Skin epidermis (tissue), 12 donors: Measurements from ENCODE around the gene NKG7.
A peak's percentile ranks its signal among the peaks of the same experiment; 100 is the strongest.
"Not testable (repeated sequence)": the region's sequence is repeated elsewhere in the genome, so short reads cannot be mapped to it uniquely, and the experiment has no call there.

Source experiments
- H3K27ac ChIP-seq, 21 experiments: fragments of 200-600 bp; sonication (generic) in 11 of 21; one replicate each; pipeline ENCODE4 v1.5.0; 2020; ENCODE audit warnings: mild to moderate bottlenecking in 3 of 21, inconsistent platforms in 2 of 21, moderate library complexity in 2 of 21
- H3K4me3 ChIP-seq, 7 experiments: fragments of 200-600 bp; sonication (generic) in 2 of 7; one replicate each; pipeline ENCODE4 v1.5.0; 2020; ENCODE audit warnings: inconsistent platforms in 2 of 7, mild to moderate bottlenecking in 2 of 7, moderate library complexity in 1 of 7

Gene NKG7

GRCh38 chr19:51372649-51373504 lies at the start of gene NKG7:
Gene NKG7 (minus strand): TSS chr19:51372654. CDS start chr19:51372535, 119 bp downstream.
- Histone ChIP-seq H3K4me3 (peak within 1 kb of the TSS in 5 of 7 experiments; percentile 1 to 15 (median 5)), H3K27ac (peak within 1 kb of the TSS in 15 of 21 experiments; percentile 2 to 90 (median 72))

GRCh38 chr19:51422053-51422448 lies 49.6 kb upstream of the NKG7 start:
- Histone ChIP-seq H3K27ac (no peak overlapping the region), H3K4me3 (no peak overlapping the region)

- H3K27ac ChIP-seq = no peak overlapping the region
- no peak overlapping the region for H3K4me3 ChIP-seq
Observed at GRCh38 chr19:51421229-51422052, 49.0 kb upstream of the NKG7 start.

- not testable (repeated sequence) for H3K27ac ChIP-seq, H3K4me3 ChIP-seq
Observed at GRCh38 chr19:51420511-51420910, 48.1 kb upstream of the NKG7 start.

- Histone ChIP-seq H3K4me3 (no peak overlapping the region), H3K27ac (no peak overlapping the region)
Observed at GRCh38 chr19:51418707-51419106, 46.3 kb upstream of the NKG7 start.

- Histone ChIP-seq H3K27ac (peak overlapping the region in 10 of 21 experiments; percentile 39 to 76 (median 62)), H3K4me3 (no peak overlapping the region)
Observed at GRCh38 chr19:51417810-51418157, 45.3 kb upstream of the NKG7 start.

- Histone ChIP-seq H3K4me3 (no peak within 1 kb of the TSS), H3K27ac (peak within 1 kb of the TSS in 11 of 21 experiments; percentile 23 to 76 (median 60))
Observed at GRCh38 chr19:51417107-51417809, 44.8 kb upstream of the NKG7 start, which contains the start of gene SIGLEC10. Gene SIGLEC10 (minus strand): TSS chr19:51417642. CDS start chr19:51417581, 61 bp downstream.

GRCh38 chr19:51416422-51416821 lies 44.0 kb upstream of the NKG7 start:
- H3K4me3 ChIP-seq = not testable (repeated sequence)
- peak overlapping the region in 4 of 21 experiments; percentile 39 to 76 (median 68) for H3K27ac ChIP-seq

- no peak overlapping the region for H3K27ac ChIP-seq
- no peak overlapping the region for H3K4me3 ChIP-seq
Observed at GRCh38 chr19:51415187-51415586, 42.7 kb upstream of the NKG7 start.

GRCh38 chr19:51410950-51411748 lies 38.7 kb upstream of the NKG7 start:
- Histone ChIP-seq H3K27ac (no peak overlapping the region), H3K4me3 (no peak overlapping the region)

- Histone ChIP-seq H3K4me3 (no peak overlapping the region), H3K27ac (peak overlapping the region in 1 of 21 experiments; percentile 34)
Observed at GRCh38 chr19:51407511-51408131, 35.2 kb upstream of the NKG7 start.

GRCh38 chr19:51402117-51402516 lies 29.7 kb upstream of the NKG7 start:
- Histone ChIP-seq H3K27ac (no peak overlapping the region), H3K4me3 (no peak overlapping the region)

- H3K4me3 ChIP-seq = not testable (repeated sequence)
- peak overlapping the region in 1 of 21 experiments; percentile 19 for H3K27ac ChIP-seq
Observed at GRCh38 chr19:51399936-51400335, 27.5 kb upstream of the NKG7 start.

- Histone ChIP-seq H3K4me3 (no peak overlapping the region), H3K27ac (peak overlapping the region in 1 of 21 experiments; percentile 19)
Observed at GRCh38 chr19:51399231-51399630, 26.8 kb upstream of the NKG7 start.

GRCh38 chr19:51398096-51398704 lies 25.7 kb upstream of the NKG7 start:
- H3K27ac ChIP-seq = peak overlapping the region in 3 of 21 experiments; percentile 19 to 34 (median 22)
- H3K4me3 ChIP-seq = no peak overlapping the region

GRCh38 chr19:51397453-51397852 lies 25.0 kb upstream of the NKG7 start:
- peak overlapping the region in 1 of 21 experiments; percentile 19 for H3K27ac ChIP-seq
- H3K4me3 ChIP-seq = not testable (repeated sequence)

- Histone ChIP-seq H3K4me3 (no peak overlapping the region), H3K27ac (no peak overlapping the region)
Observed at GRCh38 chr19:51396175-51396574, 23.7 kb upstream of the NKG7 start.
